CD4-positive, alpha-beta T cell treated with Interleukin-10 for 1 hour (primary cell): Measurements from ENCODE around the gene AUH.
"Not testable (repeated sequence)": the region's sequence is repeated elsewhere in the genome, so short reads cannot be mapped to it uniquely, and the experiment has no call there.

Source experiments
- DNase-seq: peaks from one replicate; pipeline ENCODE4 v3.0.0-alpha.2; 2020

AUH gene

DNA sequence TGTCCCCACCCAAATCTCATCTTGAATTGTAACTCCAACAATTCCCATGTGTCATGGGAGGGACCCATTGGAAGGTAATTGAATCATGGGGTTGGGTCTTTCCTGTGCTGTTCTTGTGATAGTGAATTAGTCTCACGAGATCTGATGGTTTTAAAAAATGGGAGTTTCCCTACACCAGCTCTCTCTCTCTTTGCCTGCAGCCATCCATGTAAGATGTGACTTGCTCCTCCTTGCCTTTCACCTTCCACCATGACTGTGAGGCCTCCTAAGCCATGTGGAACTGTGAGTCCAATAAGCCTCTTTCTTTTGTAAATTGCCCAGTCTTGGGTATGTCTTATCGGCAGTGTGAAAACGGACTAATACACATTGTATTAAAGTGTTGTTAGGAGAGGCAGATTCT is 16.3 kb upstream of the AUH start:
- DNase-seq, result not testable (repeated sequence)

DNA sequence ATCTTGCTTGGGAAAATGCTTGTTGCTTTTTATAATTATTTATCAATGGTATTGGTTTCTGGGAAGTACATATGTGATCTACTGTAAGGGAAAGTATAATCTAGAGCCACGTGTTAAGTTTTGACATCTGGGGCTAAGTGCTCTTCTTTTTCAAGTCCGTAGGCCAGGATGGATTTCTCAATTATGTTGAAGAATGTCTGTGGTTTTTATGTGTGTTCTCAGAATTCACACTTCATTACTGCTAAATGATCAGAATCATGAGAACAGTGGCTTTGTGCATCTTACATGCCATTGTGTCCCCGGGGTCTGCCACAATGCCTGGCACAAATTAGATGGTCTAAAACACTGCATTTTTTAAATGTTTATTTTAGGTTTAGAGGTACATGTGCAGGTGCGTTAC is 14.5 kb upstream of the AUH start:
- DNase-seq, result no peak

DNA sequence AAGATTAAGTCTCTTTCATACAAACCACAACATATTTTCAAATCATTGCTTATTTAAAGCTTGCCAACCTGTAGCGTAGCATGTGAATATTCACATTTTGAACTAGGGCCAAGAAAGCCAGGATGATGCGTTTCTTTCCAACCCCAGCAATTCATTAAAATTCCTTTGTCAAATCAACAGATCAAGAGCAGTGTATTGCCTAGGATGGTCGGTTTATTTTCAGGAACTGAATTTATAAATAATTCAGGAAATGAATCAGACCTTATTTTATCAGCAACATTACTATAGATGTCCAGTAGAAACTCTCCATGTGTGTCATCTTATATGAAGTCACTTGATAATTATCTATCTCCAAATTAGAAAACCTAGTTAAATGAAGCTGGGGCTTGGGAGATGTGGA is 13.2 kb upstream of the AUH start:
- DNase-seq, result no peak

DNA sequence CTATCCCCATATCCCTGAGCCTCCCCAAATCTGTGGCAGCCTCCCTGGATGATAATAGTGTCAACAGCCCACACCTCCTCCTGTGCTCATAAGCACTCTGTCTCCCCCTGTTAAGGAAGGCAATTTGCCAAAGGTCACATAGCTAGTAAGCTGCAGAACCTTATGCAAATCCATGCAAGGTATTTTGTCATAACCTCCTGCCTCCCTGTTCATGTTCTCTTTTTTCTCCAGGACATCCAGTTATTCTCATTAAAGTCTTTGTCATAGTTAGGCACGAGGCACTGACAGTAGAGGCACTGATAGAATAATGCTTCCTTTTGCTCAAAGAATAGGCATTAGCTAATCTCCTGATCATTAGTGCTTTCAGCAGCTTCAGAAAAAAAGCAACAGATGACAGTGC is 10.2 kb upstream of the AUH start:
- DNase-seq, result no peak

DNA sequence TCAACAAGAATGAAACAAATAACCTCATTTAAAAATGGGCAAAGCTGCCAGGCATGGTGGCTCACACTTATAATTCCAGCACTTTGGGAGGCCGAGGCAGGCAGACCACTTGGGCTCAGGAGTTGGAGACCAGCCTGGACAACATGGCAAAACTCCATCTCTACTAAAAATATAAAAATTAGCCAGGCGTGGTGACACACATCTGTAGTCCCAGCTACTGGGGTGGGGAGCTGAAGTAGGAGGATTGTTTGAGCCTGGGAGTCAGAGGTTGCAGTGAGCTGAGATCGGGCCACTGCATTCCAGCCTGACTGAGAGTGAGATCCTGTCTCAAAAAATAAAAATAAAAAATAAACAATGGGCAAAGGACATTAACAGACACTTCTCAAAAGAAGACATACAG is 8.3 kb upstream of the AUH start:
- DNase-seq, result not testable (repeated sequence)

DNA sequence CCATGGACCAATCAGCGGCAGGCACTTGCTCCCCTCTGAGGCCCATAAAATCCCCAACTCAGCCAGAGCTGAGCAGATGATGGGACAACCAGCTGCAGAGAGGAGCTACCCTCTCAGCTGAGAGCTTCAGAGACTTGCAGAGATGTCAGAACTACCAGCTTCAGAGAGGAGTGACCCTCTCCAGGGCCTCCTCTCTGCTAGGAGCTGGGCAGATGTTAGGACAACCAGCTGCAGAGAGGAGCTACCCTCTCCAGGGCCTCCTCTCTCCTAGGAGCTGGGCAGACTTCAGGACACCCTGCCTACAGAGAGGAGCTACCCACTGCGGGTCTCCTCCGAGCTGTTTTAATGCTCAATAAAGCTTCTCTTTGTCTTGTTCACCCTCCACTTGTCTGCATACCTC is 3.0 kb upstream of the AUH start:
- no peak for DNase-seq

DNA sequence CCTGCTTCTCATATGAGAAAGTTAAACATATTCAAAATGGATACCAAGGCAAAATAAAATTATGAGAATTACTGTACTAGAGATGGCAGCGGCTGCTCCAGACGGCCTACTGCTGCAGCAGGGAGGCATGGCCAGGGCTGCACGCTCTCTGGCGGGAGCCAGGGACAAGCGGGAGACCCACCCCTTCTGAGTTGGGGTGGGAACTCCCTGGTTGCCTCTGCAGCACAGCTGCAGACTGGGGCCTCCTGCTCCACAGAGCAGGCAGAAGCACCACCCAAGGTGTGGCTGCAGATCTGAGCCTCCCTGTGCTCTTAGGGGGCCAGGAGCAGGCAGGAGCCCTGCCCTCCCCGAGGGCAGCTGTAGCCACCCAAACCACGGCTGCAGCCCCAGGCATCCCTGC is 2.3 kb upstream of the AUH start:
- DNase-seq, result no peak

DNA sequence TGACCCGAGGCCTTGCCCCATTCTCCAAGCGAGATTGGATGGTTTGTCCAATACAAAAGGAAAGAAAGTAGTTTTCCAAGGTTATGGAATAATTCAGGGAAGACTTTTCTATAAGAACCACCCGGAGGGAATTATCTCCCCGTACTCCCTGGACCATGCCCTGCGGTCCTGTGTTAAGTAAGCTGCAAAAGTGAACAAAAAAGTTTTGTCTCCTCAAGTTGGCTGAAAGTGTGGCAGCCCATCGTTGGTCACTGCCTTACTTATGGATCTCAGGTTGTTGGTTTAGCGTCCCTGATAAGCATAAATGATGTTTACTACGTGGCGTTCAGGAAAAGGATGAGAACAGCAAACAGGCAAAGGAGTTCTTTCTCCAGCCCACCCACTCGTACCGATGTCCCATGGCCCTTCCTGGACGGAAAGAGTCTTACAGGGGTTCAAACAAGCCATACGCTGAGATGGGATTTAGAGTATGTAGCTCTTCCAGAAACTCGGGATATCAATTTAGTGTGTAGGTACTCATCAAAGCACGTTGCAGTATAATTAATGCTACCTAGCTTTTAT is 413 bp upstream of the AUH start:
- no peak for DNase-seq

DNA sequence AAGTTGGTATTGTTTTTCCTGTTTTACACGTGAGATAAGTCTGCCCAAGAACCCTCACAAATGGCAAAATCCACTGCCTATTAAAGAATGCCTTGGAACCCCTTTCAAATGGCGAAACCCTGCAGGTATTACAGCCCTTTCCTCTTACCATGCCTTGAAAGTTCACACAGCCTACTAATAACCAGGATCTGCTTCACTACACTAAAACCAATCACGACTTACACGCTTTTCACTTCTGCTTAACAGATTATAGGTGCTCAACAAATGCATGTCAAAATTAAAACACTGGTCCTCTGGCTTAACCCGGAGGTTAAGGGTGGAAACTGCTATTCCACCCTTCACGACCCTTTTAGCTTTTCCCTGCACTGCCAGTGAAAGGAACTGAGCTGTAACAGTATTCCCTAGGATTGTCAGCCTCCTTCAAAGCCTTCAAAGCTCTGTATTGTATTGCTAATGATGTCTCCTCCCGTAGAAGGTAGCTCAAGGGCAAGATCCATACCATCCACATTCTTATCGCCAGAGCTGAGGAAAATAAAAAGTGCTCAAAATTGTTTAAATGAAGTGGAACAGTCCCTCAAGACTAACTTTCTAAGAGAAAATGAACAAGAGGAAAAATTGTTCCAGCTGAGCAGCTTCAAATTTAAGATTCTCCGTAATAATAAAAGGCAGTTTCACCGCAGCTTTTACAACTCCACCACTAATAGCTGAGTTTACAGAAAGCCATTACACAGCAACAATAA is 997 bp downstream of the AUH start:
- no peak for DNase-seq

DNA sequence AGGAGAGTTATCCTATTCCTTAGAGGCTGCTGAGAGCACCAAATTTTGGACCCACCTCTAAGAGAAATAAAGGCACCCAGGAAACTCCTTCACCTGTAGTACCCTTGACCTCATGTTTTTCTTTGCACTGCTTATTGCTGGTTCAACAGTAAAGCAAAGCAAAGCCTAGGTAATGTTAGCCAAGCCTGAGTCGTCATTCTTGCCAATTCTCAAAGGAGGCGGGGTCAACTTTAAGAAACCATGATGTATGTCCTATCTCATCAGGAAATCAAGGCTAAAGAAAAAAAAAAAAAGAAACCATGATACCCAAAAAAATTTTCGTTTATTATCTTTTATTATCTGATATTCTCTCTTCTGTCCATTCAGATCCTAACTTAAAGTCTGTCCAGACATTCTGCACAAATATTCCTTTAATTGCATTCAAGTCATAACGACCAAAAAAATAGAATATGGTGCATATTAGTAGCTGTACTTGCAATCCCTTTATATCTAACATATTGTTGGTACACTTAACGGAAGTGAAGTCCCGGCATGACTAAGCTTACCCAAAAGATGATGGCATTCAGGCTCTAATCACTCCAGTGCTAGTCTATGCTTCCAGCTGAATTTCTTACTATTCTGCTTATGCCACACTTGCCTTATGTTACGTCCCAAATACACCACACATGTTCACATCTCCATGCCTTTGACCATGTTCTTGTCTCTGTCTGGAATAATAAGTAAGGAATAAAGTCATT is 1.8 kb downstream of the AUH start:
- no peak for DNase-seq

DNA sequence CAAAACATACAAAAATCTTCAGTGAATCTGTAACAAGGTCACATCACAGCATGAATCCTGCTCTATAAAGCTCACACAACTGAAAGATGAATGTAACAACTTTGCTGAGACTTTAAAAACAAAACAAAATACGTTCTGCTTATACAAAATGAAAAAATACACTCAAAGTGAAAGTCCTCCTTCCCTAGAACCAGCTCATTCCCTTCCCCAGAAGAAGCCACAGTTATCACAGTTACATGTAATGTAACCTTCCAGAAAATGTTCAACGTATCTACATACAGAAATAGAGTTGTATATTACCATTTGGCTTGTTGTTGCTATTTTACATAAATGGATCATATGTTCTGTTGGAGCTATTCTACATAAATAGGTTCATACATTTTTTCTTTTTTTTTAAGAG is 2.6 kb downstream of the AUH start:
- no peak for DNase-seq

DNA sequence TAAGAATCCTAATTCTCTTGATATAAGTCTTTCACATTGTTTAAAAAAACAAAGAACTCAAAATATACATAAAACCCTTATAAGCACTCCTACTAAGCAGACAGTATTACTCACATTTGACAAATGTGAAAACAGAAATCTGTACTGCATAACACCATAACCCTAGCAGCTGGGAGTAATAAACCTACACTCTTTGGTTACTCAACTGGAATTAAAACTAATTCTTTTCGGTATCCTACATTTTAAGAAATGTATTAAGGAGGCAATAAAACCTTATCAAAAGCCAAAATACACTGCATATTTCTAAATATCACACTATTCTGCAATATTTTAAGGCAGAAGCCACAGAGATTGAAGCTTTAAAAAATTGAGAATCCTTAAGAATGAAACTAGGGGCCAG is 6.8 kb downstream of the AUH start:
- no peak for DNase-seq

DNA sequence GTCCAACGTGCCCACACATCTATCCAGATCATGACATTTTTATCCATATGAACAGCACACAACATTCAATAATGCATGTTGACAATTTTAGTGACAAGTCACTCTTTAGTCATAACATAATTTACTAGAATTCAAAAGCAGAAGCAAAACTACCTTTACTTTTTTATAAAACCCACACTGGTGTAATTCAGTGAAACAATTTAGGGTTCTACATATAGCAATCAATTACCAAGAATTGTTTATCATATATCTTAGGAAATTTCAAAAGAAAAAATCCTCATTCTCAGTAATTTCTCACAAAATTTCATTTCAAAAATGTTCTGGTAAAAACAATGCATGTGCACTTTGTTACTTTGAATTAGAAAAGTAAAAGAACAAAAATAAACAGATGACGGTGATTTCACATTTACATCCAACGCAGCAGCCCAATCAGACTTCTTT is 12.6 kb downstream of the AUH start:
- no peak for DNase-seq

DNA sequence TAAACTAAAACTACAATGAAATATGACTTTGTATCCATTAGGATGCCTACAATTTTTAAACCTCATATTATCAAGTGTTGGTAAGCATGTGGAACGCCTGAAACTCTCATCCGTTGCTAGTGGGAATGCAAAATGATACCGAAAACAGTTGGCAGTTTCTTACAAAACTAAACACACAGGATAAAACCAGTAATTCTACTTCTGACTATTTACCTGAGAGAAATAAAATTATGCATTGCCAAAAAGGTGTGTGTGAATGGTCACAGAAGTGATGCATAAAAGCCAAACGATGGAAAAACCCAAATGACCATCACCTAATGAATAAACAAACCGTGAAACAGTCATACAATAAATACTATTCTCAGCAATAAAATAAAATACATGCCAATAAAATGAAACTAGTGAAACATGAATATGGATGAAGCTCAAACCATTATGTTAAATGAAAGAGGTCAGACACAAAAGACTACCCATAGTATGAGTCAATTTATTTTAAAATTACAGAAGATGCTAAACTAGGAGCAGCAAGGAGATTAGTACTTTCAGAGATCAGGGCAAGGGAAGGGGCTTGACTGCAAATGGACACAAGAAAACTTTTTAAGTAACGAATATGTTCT is 13.4 kb downstream of the AUH start:
- DNase-seq, result no peak

DNA sequence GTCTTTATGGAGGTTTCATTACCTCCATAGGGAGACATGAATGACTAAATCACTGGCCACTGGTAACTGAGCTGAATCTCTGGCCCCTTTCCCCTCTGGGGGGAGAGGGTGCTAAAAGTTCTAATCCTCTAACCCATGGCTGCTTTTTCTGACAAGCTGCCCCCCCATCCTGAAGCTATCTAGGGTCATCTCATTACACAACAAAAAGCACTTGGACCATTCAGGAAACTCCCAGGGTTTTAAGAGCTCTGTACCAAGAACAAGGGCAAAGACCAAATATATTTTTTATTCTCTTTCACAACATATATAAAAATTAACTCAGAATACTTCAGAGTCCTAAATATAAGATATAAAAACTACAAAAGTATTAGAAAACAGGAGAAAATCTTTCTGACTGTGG is 14.3 kb downstream of the AUH start:
- no peak for DNase-seq

DNA sequence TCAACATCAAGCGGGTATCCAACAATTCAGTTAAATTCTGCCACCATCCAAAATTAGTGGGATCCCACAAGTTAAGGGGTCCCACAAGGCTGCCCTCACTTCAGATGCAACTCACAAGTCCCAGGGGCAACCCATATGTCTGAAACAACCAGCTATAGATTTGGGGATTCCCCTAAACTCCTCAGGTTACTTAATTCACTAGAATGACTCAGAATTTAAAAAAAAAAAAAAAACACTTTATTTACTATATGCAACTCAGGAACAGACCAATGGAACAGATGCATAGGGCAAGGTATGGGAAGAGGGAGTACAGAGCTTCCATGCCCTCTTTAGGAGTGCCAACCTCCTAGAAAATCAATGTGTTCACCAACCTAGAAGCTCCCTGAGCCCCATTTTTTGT is 15.1 kb downstream of the AUH start:
- no peak for DNase-seq

DNA sequence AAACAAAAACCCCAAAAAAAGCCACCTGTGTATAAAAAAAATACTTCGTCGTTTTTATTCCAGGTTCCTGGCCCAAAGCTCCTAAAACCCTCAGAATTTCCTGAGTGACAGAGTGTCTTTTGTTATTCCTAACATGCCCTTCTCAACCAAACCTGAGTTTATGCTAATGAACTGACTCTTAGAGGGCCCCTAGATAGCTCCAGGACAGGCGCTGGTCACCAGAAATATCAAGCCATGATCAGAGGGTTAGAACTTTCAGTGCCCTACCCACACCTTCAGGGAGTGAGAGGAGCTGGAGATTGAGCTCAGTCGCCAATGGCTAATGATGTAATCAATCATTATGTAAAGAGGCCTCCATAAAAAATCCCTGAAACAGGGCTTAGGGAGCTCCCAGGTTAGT is 15.7 kb downstream of the AUH start:
- DNase-seq, result no peak

DNA sequence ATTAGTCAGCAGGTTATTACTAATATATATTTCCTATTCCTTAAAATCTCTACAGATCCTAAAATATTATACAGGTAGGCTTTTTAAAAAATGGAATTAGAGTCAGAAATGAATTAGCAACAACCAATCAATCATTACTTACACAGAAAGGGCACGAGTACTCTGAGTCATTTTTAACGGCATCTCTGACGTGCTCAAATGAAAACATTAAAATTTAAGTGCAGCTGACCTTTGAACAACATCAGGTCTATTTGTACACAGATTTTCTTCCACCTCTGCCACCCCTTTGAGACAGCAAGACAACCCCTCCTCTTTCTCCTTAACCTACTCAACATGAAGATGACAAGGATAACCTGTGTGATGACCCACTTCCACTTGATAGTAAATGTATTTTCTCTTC is 19.1 kb downstream of the AUH start:
- no peak for DNase-seq

DNA sequence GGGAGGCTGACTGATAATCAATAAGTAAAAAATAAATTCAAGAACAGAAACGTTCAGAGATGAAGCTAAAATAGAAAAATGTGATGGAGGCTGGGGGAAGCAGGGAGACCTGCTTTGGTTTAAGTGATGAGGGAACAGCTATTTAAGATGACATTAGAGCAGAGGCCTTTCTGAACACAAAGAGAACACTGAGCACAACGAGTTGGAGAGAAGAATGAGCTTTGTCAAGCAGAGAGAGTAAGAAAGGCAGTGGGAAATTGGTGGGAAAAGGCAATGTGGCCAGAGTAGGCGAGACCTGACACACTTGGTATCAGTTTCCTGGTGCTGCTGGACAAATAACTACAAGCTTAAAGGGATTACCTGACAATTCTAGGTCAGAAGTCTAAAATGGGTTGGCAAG is 20.0 kb downstream of the AUH start:
- DNase-seq, result no peak

DNA sequence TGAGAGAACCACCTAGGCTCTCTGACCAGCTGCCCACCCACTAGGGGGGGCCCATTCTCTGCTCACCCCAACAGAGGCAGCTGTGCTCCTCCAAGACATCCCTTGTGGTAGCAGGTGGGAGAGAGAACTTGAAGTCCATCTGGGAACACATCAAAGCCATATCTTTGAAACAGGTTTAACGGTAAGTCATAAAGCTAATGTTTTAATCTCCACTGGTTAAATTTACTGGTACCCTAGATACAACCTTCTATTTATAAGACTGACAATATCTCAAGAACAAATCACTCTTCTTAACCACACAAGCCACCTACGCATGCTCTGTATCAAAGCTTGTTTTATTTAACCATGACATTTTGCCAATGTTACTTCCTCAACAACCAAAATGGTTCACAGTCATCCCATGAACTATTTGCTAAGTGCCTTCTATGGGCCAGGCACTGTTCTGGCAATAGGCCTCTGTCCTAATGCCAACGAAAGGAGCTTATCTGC is 20.4 kb downstream of the AUH start:
- no peak for DNase-seq

DNA sequence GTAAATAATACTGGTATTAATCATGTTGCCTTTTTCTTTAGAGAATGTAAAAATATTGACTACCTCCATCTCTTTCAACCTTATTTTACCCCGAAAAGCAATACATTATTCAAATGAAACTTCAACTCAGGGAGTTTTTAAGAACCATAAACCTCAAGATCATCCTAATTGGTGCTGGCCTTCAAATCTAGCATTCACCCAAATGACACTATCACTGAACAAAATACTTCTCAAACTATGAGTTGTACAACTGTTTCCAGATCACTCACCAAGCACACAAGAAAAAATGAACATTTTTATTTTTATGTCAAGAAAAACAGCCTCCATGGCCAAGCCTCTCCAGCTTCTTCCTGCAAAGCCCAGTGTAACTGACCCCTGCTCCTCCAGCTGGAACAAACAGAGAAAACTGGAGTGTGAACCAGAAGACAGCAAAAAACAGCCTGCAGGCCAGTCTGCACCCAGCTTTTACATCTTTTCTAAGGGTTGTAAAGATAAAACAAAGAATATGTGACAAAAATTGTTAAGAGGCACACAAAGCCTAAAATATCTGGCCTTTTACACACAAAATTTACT is 21.2 kb downstream of the AUH start:
- no peak for DNase-seq

DNA sequence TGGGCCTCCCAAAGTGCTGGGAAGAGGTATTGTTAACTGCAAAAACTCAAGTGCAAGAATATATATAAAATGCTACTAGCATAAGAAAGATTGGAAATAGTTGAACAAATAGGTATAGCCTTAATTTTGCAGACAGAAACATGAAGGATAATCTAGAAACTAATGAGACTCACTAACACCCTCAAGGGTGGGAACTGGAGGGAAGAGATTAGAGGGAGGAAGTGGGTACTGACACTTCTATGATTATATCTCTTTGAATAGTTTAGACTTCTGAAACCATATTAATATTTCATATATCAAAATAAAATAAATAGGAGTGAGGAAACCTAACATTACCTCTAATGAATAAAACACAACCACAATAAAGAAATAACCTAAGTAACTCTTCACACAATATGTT is 23.0 kb downstream of the AUH start:
- no peak for DNase-seq

DNA sequence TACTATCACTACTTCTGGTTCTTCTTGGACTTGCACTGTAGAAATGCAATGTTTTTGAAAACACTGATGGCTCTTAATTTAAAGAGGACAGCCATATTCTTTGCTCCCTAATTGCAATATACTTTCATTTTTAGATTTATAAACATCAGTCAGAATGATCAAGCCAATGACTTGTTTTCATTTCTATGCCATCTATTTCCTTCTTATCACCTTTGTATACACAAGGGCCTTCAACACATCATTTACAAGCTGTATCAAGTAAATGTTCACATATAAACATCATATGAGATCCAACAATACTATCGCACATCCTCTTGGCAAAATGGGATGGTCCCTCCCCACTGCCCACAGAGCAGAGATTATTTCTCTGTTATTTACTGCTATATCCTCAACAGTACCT is 24.9 kb downstream of the AUH start:
- DNase-seq, result no peak

DNA sequence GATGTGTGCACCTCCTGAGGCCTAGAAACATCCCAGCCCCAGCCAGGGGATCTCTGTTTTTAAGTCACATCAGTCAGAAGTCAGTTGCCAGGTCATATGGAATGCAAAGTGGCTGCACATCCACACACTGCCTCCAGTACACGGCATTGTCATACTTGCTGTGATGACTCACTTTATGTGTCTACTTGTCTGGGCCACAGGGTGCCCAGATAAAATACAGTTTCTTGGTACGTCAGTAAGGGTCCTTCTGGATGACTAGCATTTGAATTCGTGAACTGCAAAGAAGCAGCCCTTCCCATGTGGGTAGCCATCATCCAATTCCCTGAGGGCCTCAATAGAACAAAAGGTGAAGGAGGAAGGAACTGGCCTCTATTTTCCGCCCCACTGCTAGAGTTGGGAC is 27.7 kb downstream of the AUH start:
- no peak for DNase-seq
